ENCODE data around the gene ZFP14. TPM values are rescaled to one million over a fixed set of nuclear protein-coding genes. Genes with fewer than 3 reads are reported as not detected.
"Not testable (repeated sequence)": the region's sequence is repeated elsewhere in the genome, so short reads cannot be mapped to it uniquely, and the experiment has no call there.

ZFP14 gene
- total RNA-seq, 1 donor from 2014 or later, result 11.7 TPM

DNA sequence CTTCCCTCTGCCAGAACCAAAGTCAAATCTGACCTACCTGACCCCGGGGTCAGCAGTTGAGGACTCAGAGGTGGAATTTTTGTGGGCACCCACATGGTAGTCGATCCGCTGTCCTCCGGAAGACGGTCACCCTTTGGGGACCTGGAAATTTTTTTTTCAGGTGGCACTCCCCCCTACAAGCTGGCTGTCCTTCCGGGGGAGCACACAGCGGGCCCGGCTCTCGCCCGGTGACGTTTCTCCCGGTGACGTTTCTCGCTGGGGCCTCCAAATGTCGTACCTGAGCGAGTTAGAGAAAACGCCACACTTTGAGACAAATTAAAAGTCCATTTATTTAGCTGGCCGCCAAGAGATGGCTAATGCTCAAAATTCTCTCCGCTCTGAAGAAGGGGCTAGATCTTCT, 48.8 kb downstream of the ZFP14 start:
- no peak for DNase-seq

DNA sequence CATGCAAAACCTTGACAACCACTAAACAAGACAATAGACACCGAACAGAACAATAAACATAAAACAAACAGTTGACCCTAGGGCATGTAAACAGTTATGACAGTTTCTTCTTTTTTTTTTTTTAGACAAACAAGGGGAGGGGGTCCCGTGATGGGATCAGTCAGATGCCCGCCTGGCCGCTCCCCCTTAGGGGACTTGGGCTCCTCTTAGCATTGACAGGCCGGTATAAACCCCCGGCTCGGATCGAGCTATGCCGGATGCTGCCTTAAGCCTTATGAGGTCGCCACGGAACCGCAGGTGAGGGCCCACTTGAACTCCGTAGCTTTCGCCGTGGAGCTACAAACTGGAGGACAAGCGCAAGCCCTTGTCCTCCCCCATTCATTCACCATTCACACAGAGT, 49.5 kb downstream of the ZFP14 start:
- not testable (repeated sequence) for DNase-seq

DNA sequence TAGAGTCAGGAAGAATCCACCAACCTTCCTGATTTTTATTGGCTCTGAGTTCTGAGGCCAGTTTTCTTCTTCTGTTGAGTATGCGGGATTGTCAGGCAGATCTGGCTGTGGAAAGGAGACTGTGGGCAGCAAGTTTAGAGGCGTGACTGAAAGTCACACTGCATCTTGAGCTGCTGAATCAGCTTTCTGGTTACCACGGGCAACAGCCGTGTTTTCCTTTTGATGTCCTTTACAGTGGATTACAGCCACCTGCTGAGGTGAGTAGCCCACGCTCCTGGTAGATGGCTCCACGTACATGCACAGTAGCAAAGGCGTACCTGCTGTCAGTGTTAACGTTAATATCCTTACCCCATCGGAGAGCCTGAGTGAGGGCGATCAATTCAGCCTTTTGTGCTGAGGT, 52.4 kb downstream of the ZFP14 start:
- not testable (repeated sequence) for DNase-seq

DNA sequence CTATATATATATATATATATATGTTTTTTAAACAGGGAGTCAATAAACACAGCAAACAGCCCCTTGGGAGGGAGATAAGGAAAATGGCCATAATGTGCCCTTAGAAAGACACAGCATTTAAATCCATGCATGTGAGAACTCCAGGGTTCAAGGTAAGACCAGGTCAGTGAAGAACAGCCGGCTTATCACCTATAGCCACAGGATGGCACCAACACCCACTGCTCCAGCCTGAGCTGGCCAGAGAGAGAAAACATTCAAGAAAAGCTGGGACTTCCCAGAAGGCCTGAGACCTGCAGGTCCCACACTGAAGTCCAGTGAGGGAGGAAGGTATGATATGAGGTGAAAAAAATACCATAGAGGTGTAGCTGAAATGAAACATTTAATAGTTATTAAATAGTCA, 63.8 kb downstream of the ZFP14 start:
- DNase-seq, result not testable (repeated sequence)

DNA sequence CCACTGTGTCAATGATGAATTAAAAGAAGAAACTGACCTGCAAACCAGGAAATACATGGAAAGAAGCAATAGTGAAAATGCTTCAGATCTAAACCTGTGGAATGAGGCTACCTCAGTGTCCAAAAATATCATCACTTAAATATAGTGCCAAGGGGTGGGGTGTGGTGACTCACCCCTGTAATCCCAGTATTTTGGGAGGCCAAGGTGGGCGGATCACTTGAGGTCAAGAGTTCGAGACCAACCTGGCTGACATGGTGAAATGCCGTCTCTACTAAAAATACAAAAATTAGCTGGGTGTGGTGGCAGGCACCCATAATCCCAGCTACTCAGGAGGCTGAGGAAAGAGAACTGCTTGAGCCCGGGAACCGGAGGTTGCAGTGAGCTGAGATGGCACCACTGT, 64.9 kb downstream of the ZFP14 start:
- not testable (repeated sequence) for DNase-seq

DNA sequence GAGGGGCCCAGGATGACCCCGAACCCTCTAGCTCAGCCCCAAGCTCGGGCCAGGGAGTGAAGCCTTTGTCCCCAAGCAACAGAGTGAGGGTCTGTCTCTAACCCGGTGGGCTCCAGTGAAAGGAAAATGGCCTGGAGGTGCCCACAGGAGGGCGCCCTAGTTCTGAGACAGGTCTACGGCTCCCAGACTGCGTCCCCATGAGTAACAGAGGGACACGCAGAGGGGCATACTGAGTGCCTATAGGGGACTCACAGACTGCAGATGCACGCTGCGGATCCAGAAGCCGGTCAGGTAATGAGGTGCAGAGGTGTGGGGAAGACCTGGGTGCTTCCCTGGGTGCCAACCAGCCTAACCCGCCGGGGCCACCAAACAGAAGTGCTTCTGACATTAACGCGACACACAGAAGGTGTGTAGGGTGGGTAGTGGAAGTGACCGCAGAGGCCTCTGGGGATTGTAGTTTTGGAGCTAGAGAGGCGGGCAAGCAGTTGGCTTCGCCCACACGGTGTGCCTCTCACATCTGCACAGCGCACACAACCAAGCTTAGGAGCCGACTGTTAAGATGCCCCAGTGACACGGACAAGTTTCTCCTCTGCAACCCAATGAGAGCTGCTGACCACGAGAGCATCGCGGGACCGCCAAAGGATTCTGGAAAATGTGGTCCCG, 67.8 kb downstream of the ZFP14 start:
- DNase-seq, result not testable (repeated sequence)

DNA sequence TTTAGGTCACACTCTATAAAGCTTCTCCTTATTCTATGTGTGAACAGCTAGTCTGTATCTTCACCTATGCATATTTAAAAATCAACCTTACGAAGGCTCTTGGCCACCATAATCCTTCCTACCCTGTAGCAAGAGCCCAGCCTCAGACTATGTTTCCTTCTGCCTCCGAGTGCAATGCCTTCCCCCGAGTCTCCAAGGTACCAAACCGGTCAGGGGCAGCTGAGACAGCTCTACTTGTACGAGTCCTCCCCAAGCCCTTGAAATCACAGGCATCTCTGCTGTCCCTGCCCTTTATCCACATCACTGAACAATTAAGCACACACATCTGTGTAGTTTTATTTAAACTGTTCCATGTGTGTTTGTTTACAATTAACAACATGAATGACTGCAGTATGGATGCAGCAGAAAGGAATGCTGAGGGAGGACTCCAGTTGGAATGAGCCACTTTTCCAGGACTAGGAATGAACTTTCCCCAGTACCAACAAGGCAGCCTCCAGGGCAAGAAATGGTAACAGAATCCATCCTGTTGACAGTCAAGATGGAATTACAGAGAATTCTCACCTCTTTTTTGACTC, 68.5 kb downstream of the ZFP14 start:
- not testable (repeated sequence) for DNase-seq

DNA sequence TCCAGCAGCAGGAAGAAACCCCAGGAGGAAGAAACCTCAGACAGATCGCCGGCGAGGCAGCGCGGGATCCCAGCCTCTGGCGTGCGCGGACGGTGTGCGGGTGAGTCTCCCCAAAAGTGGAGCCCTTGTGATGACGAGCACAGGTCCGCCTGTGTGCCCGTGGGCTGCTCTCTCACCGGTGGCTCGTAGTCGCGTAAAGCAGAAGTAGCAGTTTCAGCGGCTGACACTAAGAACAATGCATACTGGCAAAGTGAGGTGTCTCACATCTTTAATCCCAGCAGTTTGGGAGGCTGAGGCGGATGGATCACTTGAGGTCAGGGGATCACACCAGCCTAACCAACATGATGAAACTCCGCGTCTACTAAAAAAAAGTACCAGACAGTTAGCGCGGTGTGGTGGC, 69.2 kb downstream of the ZFP14 start:
- DNase-seq, result not testable (repeated sequence)

DNA sequence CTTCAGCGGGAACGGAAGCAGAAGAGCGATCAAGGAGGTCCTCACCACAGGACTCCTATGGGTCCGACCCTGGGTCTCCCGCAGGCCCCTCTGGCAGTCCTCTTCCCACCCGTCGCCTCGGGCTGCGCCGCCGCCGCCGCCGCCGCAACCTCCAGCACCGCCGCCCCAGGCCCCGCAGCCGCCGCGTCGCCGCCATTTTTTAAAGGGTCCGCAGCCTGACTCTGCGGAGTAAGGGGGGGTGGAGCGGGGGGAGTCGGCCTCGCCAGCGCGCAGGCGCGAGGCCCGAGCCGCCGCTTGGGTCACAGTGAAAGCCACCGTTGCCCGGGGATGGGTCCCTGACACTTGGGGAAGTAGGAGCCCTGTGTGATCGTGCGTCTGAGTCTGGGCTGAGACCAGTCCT, 69.7 kb downstream of the ZFP14 start:
- not testable (repeated sequence) for DNase-seq

DNA sequence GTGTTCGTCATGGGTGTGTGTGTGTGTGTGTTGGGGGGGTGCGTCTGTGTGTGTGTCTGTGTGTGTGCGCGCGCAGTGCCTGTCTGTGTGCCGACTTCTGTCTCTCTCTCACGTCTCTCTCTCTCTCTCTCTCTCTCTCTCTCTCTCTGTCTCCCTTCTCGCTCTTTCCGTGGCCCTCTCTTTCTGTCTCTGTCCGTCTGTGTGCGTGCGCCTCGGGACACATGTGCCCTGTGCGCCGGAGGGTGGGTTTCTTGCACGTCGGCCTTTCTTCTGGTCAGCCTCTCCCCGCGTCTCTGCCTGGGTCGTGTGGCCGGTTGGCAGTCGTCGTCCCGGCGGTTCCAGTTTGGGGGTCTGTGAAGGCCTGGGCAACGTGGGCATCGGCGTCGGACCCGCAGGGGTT, 86.7 kb downstream of the ZFP14 start:
- DNase-seq, result not testable (repeated sequence)

Other genes starting within 250 kb of the ZFP14 start
- gene CAPNS1, start 239.1 kb downstream of the ZFP14 start, total RNA-seq, result 141 TPM
- 43.5 TPM for gene COX7A1, start 226.8 kb downstream of the ZFP14 start, total RNA-seq
- gene ZNF565, start 164.5 kb downstream of the ZFP14 start, total RNA-seq, result 8.2 TPM
- 89.4 TPM for gene ZNF146, start 164.1 kb downstream of the ZFP14 start, total RNA-seq
- 8.8 TPM for gene ZFP82, start 39.4 kb upstream of the ZFP14 start, total RNA-seq
- 13.7 TPM for gene ZNF566, start 110.4 kb upstream of the ZFP14 start, total RNA-seq
- gene ZNF260, start 149.1 kb upstream of the ZFP14 start, total RNA-seq, result 32.6 TPM
- 18.3 TPM for gene ZNF529, start 194.1 kb upstream of the ZFP14 start, total RNA-seq
- gene ZNF382, start 226.1 kb upstream of the ZFP14 start, total RNA-seq, result 9.3 TPM